Measurements from ENCODE around the gene PRR5L.

GRCh38 chr11:36254713-36255112 is 41.4 kb upstream of the PRR5L start:
- TF ChIP-seq CTCF (IDR thresholded peaks at IDR 0.05) (no peak), RAD21 (IDR thresholded peaks at IDR 0.05; ENCODE audit: low read length) (no peak), SIN3A (IDR thresholded peaks at IDR 0.05; ENCODE audit: borderline replicate concordance, low read depth, low read length) (no peak), EP300 (IDR thresholded peaks at IDR 0.05; ENCODE audit: borderline replicate concordance in 1 of 2, low read depth in 1 of 2, low read length in 1 of 2) (no peak), GABPA (IDR thresholded peaks at IDR 0.05; ENCODE audit: low read depth) (no peak), POLR2AphosphoS5 (IDR thresholded peaks at IDR 0.05; ENCODE audit: low read depth, low read length) (no peak), FOXM1 (IDR thresholded peaks at IDR 0.05; ENCODE audit: low read depth) (no peak), CHD2 (IDR thresholded peaks at IDR 0.05; ENCODE audit: low read length, partially characterized antibody) (no peak), RXRA (IDR thresholded peaks at IDR 0.05; ENCODE audit: borderline replicate concordance, low read depth) (no peak), NFIC (IDR thresholded peaks at IDR 0.05; ENCODE audit: borderline replicate concordance) (no peak), ELF1 (IDR thresholded peaks at IDR 0.05) (no peak), TAF1 (IDR thresholded peaks at IDR 0.05; ENCODE audit: borderline replicate concordance, low read depth, low read length) (no peak), REST (IDR thresholded peaks at IDR 0.05; ENCODE audit: low read depth, low read length) (no peak)
- TF ChIP-seq, protein P1, sequence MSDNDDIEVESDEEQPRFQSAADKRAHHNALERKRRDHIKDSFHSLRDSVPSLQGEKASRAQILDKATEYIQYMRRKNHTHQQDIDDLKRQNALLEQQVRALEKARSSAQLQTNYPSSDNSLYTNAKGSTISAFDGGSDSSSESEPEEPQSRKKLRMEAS (IDR thresholded peaks at IDR 0.05; ENCODE audit: low read depth): no peak

Measured in SK-N-SH (cell line).